Measurements from ENCODE around the gene TRPM8. TPM values are rescaled to one million over a fixed set of nuclear protein-coding genes. Genes with fewer than 3 reads are reported as not detected.

Gene TRPM8
- total and polyA plus RNA-seq, 4 donors = 0.03 to 0.14 TPM; not detected in 2

DNA sequence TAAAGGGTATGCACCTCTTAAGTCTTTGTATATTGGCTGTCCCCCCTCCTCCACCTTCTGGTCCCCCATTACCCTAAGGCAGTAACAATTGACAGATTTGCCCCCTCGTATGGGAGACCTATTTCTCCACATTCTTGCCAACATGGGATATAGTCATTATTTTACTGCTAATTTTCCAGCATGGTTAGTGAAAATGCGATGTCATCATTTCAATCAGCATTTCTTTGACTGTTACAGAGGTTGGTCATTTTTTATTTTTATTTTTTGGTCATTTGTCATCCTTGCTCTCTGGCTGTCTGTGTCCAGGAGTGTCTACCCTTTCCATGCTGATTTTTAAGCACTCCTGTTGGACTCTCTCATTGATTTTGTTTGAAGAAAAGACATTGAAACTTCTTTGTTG is 88.0 kb downstream of the TRPM8 start:
- Histone ChIP-seq H3K4me3 (no peak overlapping the region), H3K27ac (ENCODE audit: low read depth in 1 of 2, low read length in 1 of 2) (no peak overlapping the region), H3K27me3 (ENCODE audit: control insufficient read depth in 3 of 3, insufficient read depth in 3 of 3, low read length in 2 of 3) (peaks cover 0 to 3% (median 0%) of the 10 kb centered on the region in 3 donors), H3K36me3 (ENCODE audit: control insufficient read depth in 4 of 4, insufficient read depth in 4 of 4, low read length in 4 of 4) (no peaks in the 10 kb centered on the region), H3K9ac (ENCODE audit: insufficient read depth in 1 of 2, low read length in 2 of 2) (no peak overlapping the region), H3K4me1 (ENCODE audit: control insufficient read depth in 5 of 5, insufficient read depth in 5 of 5, low read length in 5 of 5) (no peaks in the 10 kb centered on the region), H3K9me3 (ENCODE audit: control insufficient read depth in 4 of 4, insufficient read depth in 3 of 4, low read length in 3 of 4) (no peaks in the 10 kb centered on the region)
- ATAC-seq (ENCODE audit: insufficient read depth, low FRiP score) (no peak), DNase-seq (no peak)
- no peak for TF ChIP-seq CTCF (IDR thresholded peaks at IDR 0.05; ENCODE audit: control extremely low read depth, extremely low read depth)
- WGBS, 2 donors = 79 to 81% methylated on average over 2 of the region's 2 CpGs

DNA sequence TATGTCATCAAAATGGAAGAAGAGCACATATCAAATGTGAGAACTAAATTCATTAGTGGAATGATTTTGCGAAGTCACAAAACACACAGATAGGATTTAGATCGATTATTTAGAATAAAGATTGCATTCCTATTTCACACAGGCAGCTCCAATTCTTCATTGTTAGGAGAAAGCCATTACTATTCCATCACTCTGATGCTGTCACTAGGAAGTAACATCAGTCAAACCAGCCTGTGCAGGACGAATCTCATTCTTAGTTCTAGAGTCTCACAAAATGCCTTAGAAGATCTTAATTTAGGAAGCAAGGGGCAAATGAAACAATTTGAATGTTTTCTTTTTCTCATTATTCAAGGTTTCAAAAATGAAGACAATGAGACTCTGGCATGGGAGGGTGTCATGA is 89.3 kb downstream of the TRPM8 start:
- Histone ChIP-seq H3K27ac (ENCODE audit: low read depth in 1 of 2, low read length in 1 of 2) (no peak overlapping the region), H3K4me3 (no peak overlapping the region), H3K9ac (ENCODE audit: insufficient read depth in 1 of 2, low read length in 2 of 2) (no peak overlapping the region), H3K4me1 (ENCODE audit: control insufficient read depth in 5 of 5, insufficient read depth in 5 of 5, low read length in 5 of 5) (no peaks in the 10 kb centered on the region), H3K27me3 (ENCODE audit: control insufficient read depth in 3 of 3, insufficient read depth in 3 of 3, low read length in 2 of 3) (peaks cover 0 to 3% (median 0%) of the 10 kb centered on the region in 3 donors), H3K36me3 (ENCODE audit: control insufficient read depth in 4 of 4, insufficient read depth in 4 of 4, low read length in 4 of 4) (no peaks in the 10 kb centered on the region), H3K9me3 (ENCODE audit: control insufficient read depth in 4 of 4, insufficient read depth in 3 of 4, low read length in 3 of 4) (no peaks in the 10 kb centered on the region)
- ATAC-seq (ENCODE audit: insufficient read depth, low FRiP score) (no peak), DNase-seq (no peak)
- 84 to 85% methylated on average over 3 of the region's 3 CpGs for WGBS, 2 donors
- TF ChIP-seq CTCF (IDR thresholded peaks at IDR 0.05; ENCODE audit: control extremely low read depth, extremely low read depth) = no peak

DNA sequence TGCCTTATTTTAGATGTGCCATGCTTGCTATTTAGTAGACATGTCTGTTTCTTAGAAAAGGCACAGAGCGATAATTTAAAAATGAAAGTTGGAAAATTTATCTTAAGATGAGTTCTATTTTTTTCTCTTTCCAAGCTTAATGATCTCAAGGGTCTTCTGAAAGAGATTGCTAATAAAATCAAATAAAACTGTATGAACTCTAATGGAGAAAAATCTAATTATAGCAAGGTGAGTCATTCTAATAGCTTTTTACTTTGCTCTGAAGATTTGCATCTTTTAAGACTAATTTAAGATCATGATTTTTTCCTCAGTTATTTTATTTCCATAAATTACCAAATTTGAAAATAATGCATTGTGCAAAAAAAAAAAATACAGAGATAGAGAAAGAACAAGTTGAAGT is 97.3 kb downstream of the TRPM8 start:
- Histone ChIP-seq H3K27ac (ENCODE audit: low read depth in 1 of 2, low read length in 1 of 2) (no peak overlapping the region), H3K36me3 (ENCODE audit: control insufficient read depth in 4 of 4, insufficient read depth in 4 of 4, low read length in 4 of 4) (no peaks in the 10 kb centered on the region), H3K4me1 (ENCODE audit: control insufficient read depth in 5 of 5, insufficient read depth in 5 of 5, low read length in 5 of 5) (no peaks in the 10 kb centered on the region), H3K27me3 (ENCODE audit: control insufficient read depth in 3 of 3, insufficient read depth in 3 of 3, low read length in 2 of 3) (no peaks in the 10 kb centered on the region), H3K9ac (ENCODE audit: insufficient read depth in 1 of 2, low read length in 2 of 2) (no peak overlapping the region), H3K9me3 (ENCODE audit: control insufficient read depth in 4 of 4, insufficient read depth in 3 of 4, low read length in 3 of 4) (no peaks in the 10 kb centered on the region), H3K4me3 (no peak overlapping the region)
- 93 to 98% methylated on average over 1 of the region's 1 CpG for WGBS, 2 donors
- DNase-seq (no peak), ATAC-seq (ENCODE audit: insufficient read depth, low FRiP score) (no peak)
- TF ChIP-seq CTCF (IDR thresholded peaks at IDR 0.05; ENCODE audit: control extremely low read depth, extremely low read depth) = no peak

DNA sequence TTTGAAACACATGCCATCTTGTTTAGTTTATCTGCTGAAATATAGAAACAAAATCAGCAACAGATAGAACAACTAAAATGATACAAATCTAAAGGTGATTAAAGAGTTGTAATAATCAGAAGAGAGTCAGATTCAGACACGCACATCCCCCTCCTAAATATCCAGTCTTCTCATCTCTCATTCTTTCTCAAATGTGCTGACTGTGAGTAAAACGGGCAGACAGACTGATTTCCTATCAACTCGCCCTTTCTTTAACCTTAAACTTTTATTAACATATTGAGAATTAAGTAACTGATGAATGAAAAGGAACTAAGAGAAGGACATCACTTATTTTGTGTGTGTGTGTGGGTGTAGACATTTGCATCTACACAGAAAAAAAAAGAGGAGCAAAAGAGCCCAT is 98.7 kb downstream of the TRPM8 start:
- TF ChIP-seq CTCF (IDR thresholded peaks at IDR 0.05; ENCODE audit: control extremely low read depth, extremely low read depth) = no peak
- H3K4me3 ChIP-seq = no peak overlapping the region
- DNase-seq (no peak), ATAC-seq (ENCODE audit: insufficient read depth, low FRiP score) (no peak)
- no peaks in the 10 kb centered on the region for H3K9me3 ChIP-seq (ENCODE audit: control insufficient read depth in 4 of 4, insufficient read depth in 3 of 4, low read length in 3 of 4)
- H3K9ac ChIP-seq (ENCODE audit: insufficient read depth in 1 of 2, low read length in 2 of 2) = no peak overlapping the region
- H3K27me3 ChIP-seq (ENCODE audit: control insufficient read depth in 3 of 3, insufficient read depth in 3 of 3, low read length in 2 of 3) = no peaks in the 10 kb centered on the region
- 64 to 83% methylated on average over 3 of the region's 3 CpGs for WGBS, 2 donors
- H3K36me3 ChIP-seq (ENCODE audit: control insufficient read depth in 4 of 4, insufficient read depth in 4 of 4, low read length in 4 of 4) = no peaks in the 10 kb centered on the region
- no peak overlapping the region for H3K27ac ChIP-seq (ENCODE audit: low read depth in 1 of 2, low read length in 1 of 2)
- no peaks in the 10 kb centered on the region for H3K4me1 ChIP-seq (ENCODE audit: control insufficient read depth in 5 of 5, insufficient read depth in 5 of 5, low read length in 5 of 5)

Data from lung (tissue), 12 donors.